Testis (tissue), 2 donors: ENCODE measurements around the gene KCNT2.

Source experiments
- POLR2A ChIP-seq: fragments of 450-650 bp; IDR thresholded peaks from one replicate; pipeline ENCODE4 v1.6.1; 2017; ENCODE audit warnings: antibody characterized with exemption, mild to moderate bottlenecking, moderate library complexity
- TF ChIP-seq, protein P1 (sequence below), 3 experiments: fragments of 450-650 bp in 2 of 3; fragments of 200-600 bp in 1 of 3; sonication (generic) in 1 of 3; IDR thresholded peaks; one replicate each; pipeline ENCODE4 v1.5.1; 2016 to 2019; ENCODE audit warnings: antibody characterized with exemption in 3 of 3, mild to moderate bottlenecking in 2 of 3, moderate library complexity in 1 of 3

GRCh38 chr1:196651079-196651478 lies 42.8 kb upstream of the KCNT2 start:
- no peak for TF ChIP-seq POLR2A
- TF ChIP-seq, protein P1, sequence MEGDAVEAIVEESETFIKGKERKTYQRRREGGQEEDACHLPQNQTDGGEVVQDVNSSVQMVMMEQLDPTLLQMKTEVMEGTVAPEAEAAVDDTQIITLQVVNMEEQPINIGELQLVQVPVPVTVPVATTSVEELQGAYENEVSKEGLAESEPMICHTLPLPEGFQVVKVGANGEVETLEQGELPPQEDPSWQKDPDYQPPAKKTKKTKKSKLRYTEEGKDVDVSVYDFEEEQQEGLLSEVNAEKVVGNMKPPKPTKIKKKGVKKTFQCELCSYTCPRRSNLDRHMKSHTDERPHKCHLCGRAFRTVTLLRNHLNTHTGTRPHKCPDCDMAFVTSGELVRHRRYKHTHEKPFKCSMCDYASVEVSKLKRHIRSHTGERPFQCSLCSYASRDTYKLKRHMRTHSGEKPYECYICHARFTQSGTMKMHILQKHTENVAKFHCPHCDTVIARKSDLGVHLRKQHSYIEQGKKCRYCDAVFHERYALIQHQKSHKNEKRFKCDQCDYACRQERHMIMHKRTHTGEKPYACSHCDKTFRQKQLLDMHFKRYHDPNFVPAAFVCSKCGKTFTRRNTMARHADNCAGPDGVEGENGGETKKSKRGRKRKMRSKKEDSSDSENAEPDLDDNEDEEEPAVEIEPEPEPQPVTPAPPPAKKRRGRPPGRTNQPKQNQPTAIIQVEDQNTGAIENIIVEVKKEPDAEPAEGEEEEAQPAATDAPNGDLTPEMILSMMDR (IDR thresholded peaks at IDR 0.05), result no peak
